Mesenchymal stem cell (in vitro differentiated cells and primary cell): Measurements from ENCODE around the gene TLCD1.

ENCODE experiments used
- DNase-seq: peaks from one replicate; pipeline ENCODE4 v3.0.0-alpha.2; 2013
- H2AFZ ChIP-seq: one replicate; pipeline ENCODE4 v1.6.1; 2013; ENCODE audit warnings: low read depth, mild to moderate bottlenecking, control low read depth, inconsistent platforms, low read length, moderate library complexity
- H2AK5ac ChIP-seq: 2 replicates; pipeline ENCODE4 v1.6.1; 2013; ENCODE audit warnings: low read length, moderate library complexity, mild to moderate bottlenecking, inconsistent platforms; ENCODE audit not compliant: severe bottlenecking
- H2BK120ac ChIP-seq: one replicate; pipeline ENCODE4 v1.6.1; 2013; ENCODE audit warnings: low read depth, mild to moderate bottlenecking, inconsistent platforms, low read length, moderate library complexity
- H2BK12ac ChIP-seq, 2 experiments: one replicate each; pipeline ENCODE4 v1.6.1; 2013; ENCODE audit warnings: inconsistent platforms in 2 of 2, low read length in 2 of 2, mild to moderate bottlenecking in 2 of 2, moderate library complexity in 2 of 2, control low read depth in 1 of 2
- H2BK15ac ChIP-seq: one replicate; pipeline ENCODE4 v1.6.1; 2013; ENCODE audit warnings: mild to moderate bottlenecking, low read depth, inconsistent platforms; ENCODE audit not compliant: poor library complexity, severe bottlenecking
- H2BK5ac ChIP-seq: 2 replicates; pipeline ENCODE4 v1.6.1; 2013; ENCODE audit warnings: low read depth, mild to moderate bottlenecking, low read length, control low read depth, inconsistent platforms; ENCODE audit not compliant: poor library complexity, severe bottlenecking
- H3K14ac ChIP-seq, 2 experiments: one replicate each; pipeline ENCODE4 v1.6.1; 2013; ENCODE audit warnings: inconsistent platforms in 2 of 2, low read length in 2 of 2, control low read depth in 1 of 2, mild to moderate bottlenecking in 1 of 2, moderate library complexity in 1 of 2
- H3K18ac ChIP-seq, 2 experiments: one replicate each; pipeline ENCODE4 v1.6.1; 2013; ENCODE audit warnings: inconsistent platforms in 2 of 2, low read length in 2 of 2, control low read depth in 1 of 2, low read depth in 1 of 2, mild to moderate bottlenecking in 1 of 2
- H3K23ac ChIP-seq, 2 experiments: one replicate each; pipeline ENCODE4 v1.6.1; 2013; ENCODE audit warnings: inconsistent platforms in 2 of 2, low read length in 2 of 2, mild to moderate bottlenecking in 2 of 2, moderate library complexity in 2 of 2, control low read depth in 1 of 2
- H3K27ac ChIP-seq: 2 replicates; pipeline ENCODE4 v1.5.1; 2013; ENCODE audit warnings: mild to moderate bottlenecking, moderate library complexity, low read length, control low read depth, inconsistent platforms; ENCODE audit not compliant: poor library complexity, severe bottlenecking
- H3K27me3 ChIP-seq, 2 experiments: 2 replicates each; pipeline versions ENCODE4 v1.6.1 to v1.7.0; 2013; ENCODE audit warnings: low read length in 2 of 2, mild to moderate bottlenecking in 2 of 2, moderate library complexity in 2 of 2, control low read depth in 1 of 2, inconsistent platforms in 1 of 2; ENCODE audit not compliant: control insufficient read depth in 1 of 2, insufficient read depth in 1 of 2
- H3K36me3 ChIP-seq, 2 experiments: 2 replicates each; pipeline versions ENCODE4 v1.6.1 to v1.7.0; 2013; ENCODE audit warnings: low read length in 2 of 2, control low read depth in 1 of 2, inconsistent platforms in 1 of 2, low read depth in 1 of 2, mild to moderate bottlenecking in 1 of 2; ENCODE audit not compliant: insufficient read depth in 2 of 2, control insufficient read depth in 1 of 2
- H3K4ac ChIP-seq, 2 experiments: one replicate each; pipeline ENCODE4 v1.6.1; 2013; ENCODE audit warnings: inconsistent platforms in 2 of 2, low read length in 2 of 2, mild to moderate bottlenecking in 2 of 2, moderate library complexity in 2 of 2, control low read depth in 1 of 2, low read depth in 1 of 2
- H3K4me1 ChIP-seq: 2 replicates; pipeline ENCODE4 v1.6.1; 2013; ENCODE audit warnings: low read depth, low read length, control low read depth; ENCODE audit not compliant: control insufficient read depth, insufficient read depth
- H3K4me2 ChIP-seq: 2 replicates; pipeline ENCODE4 v1.6.1; 2013; ENCODE audit warnings: low read length, mild to moderate bottlenecking, inconsistent platforms; ENCODE audit not compliant: poor library complexity, severe bottlenecking
- H3K4me3 ChIP-seq, 2 experiments: 2 replicates each; pipeline versions ENCODE4 v1.5.1 to v1.7.0; 2013; ENCODE audit warnings: low read length in 2 of 2, mild to moderate bottlenecking in 2 of 2, control low read depth in 1 of 2, low read depth in 1 of 2; ENCODE audit not compliant: insufficient read depth in 1 of 2
- H3K79me1 ChIP-seq: replicated peaks from 2 replicates; pipeline ENCODE4 v1.6.1; 2013; ENCODE audit warnings: mild to moderate bottlenecking, control low read depth, low read length, inconsistent platforms; ENCODE audit not compliant: poor library complexity, severe bottlenecking
- H3K9ac ChIP-seq: 2 replicates; pipeline ENCODE4 v1.7.0; 2013; ENCODE audit warnings: mild to moderate bottlenecking, low read length, moderate library complexity
- H3K9me3 ChIP-seq: 2 replicates; pipeline ENCODE4 v1.7.0; 2013; ENCODE audit warnings: mild to moderate bottlenecking, low read length; ENCODE audit not compliant: control insufficient read depth
- H4K8ac ChIP-seq: one replicate; pipeline ENCODE4 v1.6.1; 2013; ENCODE audit warnings: inconsistent platforms, mild to moderate bottlenecking, low read length, moderate library complexity
- H4K91ac ChIP-seq: one replicate; pipeline ENCODE4 v1.6.1; 2013; ENCODE audit warnings: mild to moderate bottlenecking, low read length, inconsistent platforms
- WGBS: methylation state at CpG from one replicate; pipeline ENCODE4 v1.1.7; 2013; ENCODE audit warnings: mixed read lengths; 5-methylcytosine and 5-hydroxymethylcytosine counted together

The TLCD1 gene

GRCh38 chr17:28706471-28707338 is 19.3 kb downstream of the TLCD1 start:
- Histone ChIP-seq H2BK120ac (no peak overlapping the region), H4K91ac (no peak overlapping the region), H2BK15ac (peak overlapping the region; percentile 64), H3K23ac (no peak overlapping the region), H4K8ac (no peak overlapping the region), H3K4me2 (no peak overlapping the region), H3K18ac (no peak overlapping the region), H2AK5ac (no peak overlapping the region), H2BK12ac (no peak overlapping the region), H2BK5ac (no peak overlapping the region), H3K36me3 (peaks cover 48 to 51% of the 10 kb centered on the region in 2 experiments), H3K27ac (no peak overlapping the region), H3K9me3 (no peaks in the 10 kb centered on the region), H3K27me3 (no peaks in the 10 kb centered on the region), H3K4me1 (peaks cover 11% of the 10 kb centered on the region), H3K14ac (no peak overlapping the region), H3K4ac (no peak overlapping the region), H2AFZ (no peak overlapping the region), H3K4me3 (no peak overlapping the region), H3K9ac (no peak overlapping the region), H3K79me1 (peaks cover 6% of the 10 kb centered on the region)
- no CpG with 5 or more reads among the region's 7 CpGs for WGBS
- no peak for DNase-seq

- WGBS = 97% methylated on average over 8 of the region's 10 CpGs
- no peak for DNase-seq
- no peak overlapping the region for H3K4me3 ChIP-seq
- no peak overlapping the region for H3K23ac ChIP-seq
- no peaks in the 10 kb centered on the region for H3K27me3 ChIP-seq
- peaks cover 57 to 60% of the 10 kb centered on the region in 2 experiments for H3K36me3 ChIP-seq
- no peak overlapping the region for H3K18ac ChIP-seq
- no peak overlapping the region for H2BK12ac ChIP-seq
- no peaks in the 10 kb centered on the region for H3K9me3 ChIP-seq
- peaks cover 6% of the 10 kb centered on the region for H3K79me1 ChIP-seq
- no peak overlapping the region for H4K91ac ChIP-seq
- H2AK5ac ChIP-seq = no peak overlapping the region
- peak overlapping the region in 1 of 2 experiments; percentile 73 for H3K4ac ChIP-seq
- H3K4me2 ChIP-seq = no peak overlapping the region
- H3K4me1 ChIP-seq = peaks cover 6% of the 10 kb centered on the region
- no peak overlapping the region for H2AFZ ChIP-seq
- H3K27ac ChIP-seq = no peak overlapping the region
- H4K8ac ChIP-seq = no peak overlapping the region
- no peak overlapping the region for H2BK5ac ChIP-seq
- H3K9ac ChIP-seq = no peak overlapping the region
- H3K14ac ChIP-seq = no peak overlapping the region
- no peak overlapping the region for H2BK15ac ChIP-seq
- no peak overlapping the region for H2BK120ac ChIP-seq
Measured at GRCh38 chr17:28705728-28706334, 20.2 kb downstream of the TLCD1 start.

DNA sequence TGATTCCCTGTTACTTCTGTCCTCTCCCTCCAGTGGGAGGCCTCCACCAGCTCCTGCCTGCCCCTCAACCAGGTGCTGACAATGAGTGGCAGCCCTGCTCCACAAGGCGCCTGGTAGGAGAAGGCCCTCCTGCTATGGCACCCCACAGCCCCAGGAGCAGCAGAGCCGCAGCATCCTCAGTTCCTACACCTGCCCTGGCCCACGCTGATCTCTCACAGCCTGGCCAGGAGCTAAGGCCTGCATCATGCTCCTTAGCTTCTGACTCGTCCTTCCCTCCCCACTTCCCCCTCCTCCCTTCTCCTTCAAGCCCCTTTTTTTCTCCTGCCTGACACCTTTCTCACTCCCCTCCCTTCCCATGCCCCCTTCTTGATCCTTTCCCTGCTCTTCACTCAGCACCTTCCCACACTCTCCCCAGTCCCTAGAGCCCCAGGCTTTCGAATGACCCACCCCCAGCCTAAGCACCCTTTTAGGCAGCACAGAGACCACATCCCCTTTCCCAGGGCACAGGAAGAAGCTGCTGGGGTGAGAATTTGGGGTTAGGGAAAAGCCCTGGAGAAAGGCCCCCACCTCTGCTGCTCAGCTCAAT is 20.9 kb downstream of the TLCD1 start:
- Histone ChIP-seq H3K23ac (no peak overlapping the region), H3K14ac (no peak overlapping the region), H3K9me3 (no peaks in the 10 kb centered on the region), H3K4ac (no peak overlapping the region), H3K4me1 (peaks cover 6% of the 10 kb centered on the region), H3K27me3 (no peaks in the 10 kb centered on the region), H4K8ac (no peak overlapping the region), H3K79me1 (peaks cover 7% of the 10 kb centered on the region), H3K9ac (no peak overlapping the region), H3K4me2 (no peak overlapping the region), H2BK12ac (no peak overlapping the region), H2AFZ (no peak overlapping the region), H3K18ac (no peak overlapping the region), H2BK120ac (no peak overlapping the region), H4K91ac (no peak overlapping the region), H2BK5ac (no peak overlapping the region), H3K27ac (no peak overlapping the region), H3K36me3 (peaks cover 63 to 67% of the 10 kb centered on the region in 2 experiments), H2AK5ac (no peak overlapping the region), H2BK15ac (no peak overlapping the region), H3K4me3 (no peak overlapping the region)
- WGBS = 76% methylated on average over 5 of the region's 5 CpGs
- no peak for DNase-seq

DNA sequence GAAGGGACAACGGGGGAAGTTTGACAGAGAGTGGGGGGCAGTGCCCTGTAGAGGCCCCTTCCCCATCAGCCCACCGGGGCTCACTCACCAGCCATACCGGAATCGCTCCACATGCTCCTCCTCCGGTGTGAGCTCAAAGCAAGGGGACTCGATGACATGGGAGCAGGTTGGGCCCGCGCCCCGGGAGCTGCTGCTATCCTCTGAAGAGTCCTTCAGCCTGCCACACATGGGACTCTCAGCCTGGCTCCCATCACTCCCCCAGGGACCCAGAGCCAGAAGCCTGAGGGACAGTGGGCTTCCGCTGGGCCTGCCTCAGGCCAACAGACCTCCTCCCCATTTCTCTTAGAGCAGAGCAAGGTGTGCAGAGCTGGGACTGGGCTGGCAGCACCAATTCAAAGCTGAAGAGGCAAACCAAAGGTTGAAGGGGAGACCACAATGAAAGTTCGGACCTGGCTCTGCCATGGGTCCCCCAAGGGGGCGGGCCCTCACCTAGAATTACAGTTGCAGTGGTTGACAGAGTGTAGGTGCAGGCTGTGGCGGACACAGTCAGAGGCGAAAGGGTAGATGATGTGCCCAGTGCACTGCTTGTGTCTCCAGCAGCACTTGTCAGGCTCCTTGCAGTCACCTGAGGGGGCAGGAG is 21.7 kb downstream of the TLCD1 start:
- WGBS = 94% methylated on average over 13 of the region's 14 CpGs

More for the DNA sequence above, 21.7 kb downstream of the TLCD1 start:
- Histone ChIP-seq H2AK5ac (no peak overlapping the region), H4K8ac (no peak overlapping the region), H4K91ac (no peak overlapping the region), H3K9me3 (no peaks in the 10 kb centered on the region), H3K18ac (no peak overlapping the region), H3K23ac (no peak overlapping the region), H3K27ac (no peak overlapping the region), H3K9ac (no peak overlapping the region), H3K4me1 (peaks cover 4% of the 10 kb centered on the region), H3K4me2 (no peak overlapping the region), H2AFZ (no peak overlapping the region), H2BK5ac (no peak overlapping the region), H2BK120ac (no peak overlapping the region), H3K4me3 (no peak overlapping the region), H2BK12ac (no peak overlapping the region), H3K4ac (no peak overlapping the region), H3K14ac (no peak overlapping the region), H3K27me3 (no peaks in the 10 kb centered on the region), H3K36me3 (peaks cover 71 to 72% of the 10 kb centered on the region in 2 experiments), H2BK15ac (no peak overlapping the region), H3K79me1 (peaks cover 6% of the 10 kb centered on the region)
- no peak for DNase-seq
